Measurements from ENCODE around the gene FAM20C. TPM values are rescaled to one million over a fixed set of nuclear protein-coding genes. Genes with fewer than 3 reads are reported as not detected.
"Not testable (repeated sequence)": the region's sequence is repeated elsewhere in the genome, so short reads cannot be mapped to it uniquely, and the experiment has no call there.

Gene FAM20C
- total RNA-seq, 2 donors from 2014 or later: 18.5 to 18.9 TPM

DNA sequence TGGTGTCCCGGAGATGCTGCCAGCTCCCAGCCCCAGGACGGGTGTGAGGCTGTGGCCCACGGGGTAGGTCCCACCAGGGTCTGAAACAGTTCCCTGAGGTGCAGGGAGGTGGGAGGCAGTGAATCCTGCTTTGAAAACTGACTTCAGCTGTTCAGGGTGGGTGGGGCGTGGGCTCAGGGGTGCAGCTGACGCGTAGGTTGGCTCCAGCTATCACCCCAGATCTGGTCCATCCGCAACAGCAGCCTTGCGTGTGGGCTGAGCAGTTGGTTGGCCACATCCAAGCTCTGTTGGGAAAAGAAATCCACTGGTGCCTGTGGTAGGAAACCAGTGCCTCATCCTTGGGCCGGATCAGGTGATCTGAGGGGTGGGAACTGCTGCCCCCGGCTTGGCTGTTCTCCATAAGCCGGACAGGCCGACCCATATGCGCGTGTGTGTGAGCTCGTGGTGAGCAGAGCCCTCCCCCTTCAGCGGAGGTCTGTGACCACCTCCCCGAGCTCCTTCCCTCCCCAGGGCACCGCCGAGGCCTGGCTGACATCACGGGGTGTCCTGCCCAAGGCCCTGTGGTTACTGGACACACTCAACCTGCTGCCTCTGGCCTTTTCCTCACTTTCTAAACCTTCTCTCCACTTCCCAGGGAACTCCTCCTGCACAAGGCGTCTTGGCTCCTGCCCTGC is 15.4 kb upstream of the FAM20C start:
- TF ChIP-seq, protein P1, sequence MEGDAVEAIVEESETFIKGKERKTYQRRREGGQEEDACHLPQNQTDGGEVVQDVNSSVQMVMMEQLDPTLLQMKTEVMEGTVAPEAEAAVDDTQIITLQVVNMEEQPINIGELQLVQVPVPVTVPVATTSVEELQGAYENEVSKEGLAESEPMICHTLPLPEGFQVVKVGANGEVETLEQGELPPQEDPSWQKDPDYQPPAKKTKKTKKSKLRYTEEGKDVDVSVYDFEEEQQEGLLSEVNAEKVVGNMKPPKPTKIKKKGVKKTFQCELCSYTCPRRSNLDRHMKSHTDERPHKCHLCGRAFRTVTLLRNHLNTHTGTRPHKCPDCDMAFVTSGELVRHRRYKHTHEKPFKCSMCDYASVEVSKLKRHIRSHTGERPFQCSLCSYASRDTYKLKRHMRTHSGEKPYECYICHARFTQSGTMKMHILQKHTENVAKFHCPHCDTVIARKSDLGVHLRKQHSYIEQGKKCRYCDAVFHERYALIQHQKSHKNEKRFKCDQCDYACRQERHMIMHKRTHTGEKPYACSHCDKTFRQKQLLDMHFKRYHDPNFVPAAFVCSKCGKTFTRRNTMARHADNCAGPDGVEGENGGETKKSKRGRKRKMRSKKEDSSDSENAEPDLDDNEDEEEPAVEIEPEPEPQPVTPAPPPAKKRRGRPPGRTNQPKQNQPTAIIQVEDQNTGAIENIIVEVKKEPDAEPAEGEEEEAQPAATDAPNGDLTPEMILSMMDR (IDR thresholded peaks at IDR 0.05): no peak
- Histone ChIP-seq H3K4me1 (no peaks in the 10 kb centered on the region), H3K4me3 (no peak overlapping the region), H3K9me3 (no peaks in the 10 kb centered on the region), H3K36me3 (no peaks in the 10 kb centered on the region), H3K27me3 (no peaks in the 10 kb centered on the region), H3K9ac (ENCODE audit: low read depth in 2 of 2, low read length in 2 of 2) (no peak overlapping the region), H3K27ac (no peak overlapping the region)
- peak; percentile 10 for DNase-seq
- intact Hi-C loops (cut with DNase I): no loop called here

DNA sequence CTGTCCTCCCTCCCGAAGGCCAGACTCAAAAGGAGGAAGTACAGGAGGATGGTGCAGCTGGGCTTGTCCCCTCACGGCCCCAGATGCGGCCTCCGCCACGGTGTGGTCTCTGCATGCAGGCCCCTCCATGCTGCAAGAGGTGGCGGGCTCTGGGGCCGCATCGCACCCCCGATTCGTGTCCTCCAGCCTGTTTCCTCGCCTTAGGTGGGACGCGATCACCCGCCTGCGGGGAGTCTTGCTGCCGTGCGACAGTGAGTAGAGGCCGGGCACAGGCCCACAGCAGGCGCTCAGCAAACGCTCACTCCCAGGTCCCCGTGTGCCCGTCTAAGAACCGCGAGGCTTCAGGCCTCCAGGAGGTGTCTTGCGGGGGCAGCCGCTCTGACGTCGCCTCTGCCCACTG is 13.9 kb upstream of the FAM20C start:
- intact Hi-C loops (cut with DNase I): no loop called here
- Histone ChIP-seq H3K27me3 (no peaks in the 10 kb centered on the region), H3K9me3 (no peaks in the 10 kb centered on the region), H3K36me3 (no peaks in the 10 kb centered on the region), H3K4me3 (no peak overlapping the region), H3K27ac (no peak overlapping the region), H3K9ac (ENCODE audit: low read depth in 2 of 2, low read length in 2 of 2) (no peak overlapping the region), H3K4me1 (no peaks in the 10 kb centered on the region)
- TF ChIP-seq, protein P1 (IDR thresholded peaks at IDR 0.05): no peak
- DNase-seq: no peak

DNA sequence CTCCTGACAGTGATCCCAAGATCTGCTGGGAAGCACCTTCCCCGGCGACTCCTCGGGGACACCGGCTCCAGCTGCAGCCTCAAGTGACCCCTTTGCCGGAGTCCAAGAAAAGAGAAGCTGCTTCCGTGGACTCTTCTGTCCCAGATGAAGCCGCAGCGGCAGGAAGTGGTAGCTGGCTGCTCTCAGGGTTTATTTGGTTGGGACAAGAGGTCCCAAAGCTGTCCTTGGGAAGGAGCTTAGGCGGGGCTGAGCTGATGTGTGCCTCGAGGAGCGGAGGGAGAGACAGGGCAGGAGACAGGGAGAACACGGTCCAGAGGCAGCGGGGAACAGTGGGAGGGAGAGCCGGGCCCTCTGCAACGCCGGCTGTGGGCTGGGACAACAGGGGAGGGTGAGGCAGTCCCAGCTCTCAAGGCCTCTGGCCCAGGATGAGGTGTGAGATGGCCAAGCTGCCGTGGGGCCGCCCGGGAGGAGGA is 13.1 kb upstream of the FAM20C start:
- H3K27me3 ChIP-seq: no peaks in the 10 kb centered on the region
- no peak overlapping the region for H3K4me3 ChIP-seq
- TF ChIP-seq, protein P1 (IDR thresholded peaks at IDR 0.05): no peak
- intact Hi-C loops (cut with DNase I): no loop called here
- peak; percentile 19 for DNase-seq
- no peaks in the 10 kb centered on the region for H3K36me3 ChIP-seq
- H3K9ac ChIP-seq (ENCODE audit: low read depth in 2 of 2, low read length in 2 of 2): no peak overlapping the region
- no peaks in the 10 kb centered on the region for H3K4me1 ChIP-seq
- no peaks in the 10 kb centered on the region for H3K9me3 ChIP-seq
- peak overlapping the region; percentile 18 for H3K27ac ChIP-seq

DNA sequence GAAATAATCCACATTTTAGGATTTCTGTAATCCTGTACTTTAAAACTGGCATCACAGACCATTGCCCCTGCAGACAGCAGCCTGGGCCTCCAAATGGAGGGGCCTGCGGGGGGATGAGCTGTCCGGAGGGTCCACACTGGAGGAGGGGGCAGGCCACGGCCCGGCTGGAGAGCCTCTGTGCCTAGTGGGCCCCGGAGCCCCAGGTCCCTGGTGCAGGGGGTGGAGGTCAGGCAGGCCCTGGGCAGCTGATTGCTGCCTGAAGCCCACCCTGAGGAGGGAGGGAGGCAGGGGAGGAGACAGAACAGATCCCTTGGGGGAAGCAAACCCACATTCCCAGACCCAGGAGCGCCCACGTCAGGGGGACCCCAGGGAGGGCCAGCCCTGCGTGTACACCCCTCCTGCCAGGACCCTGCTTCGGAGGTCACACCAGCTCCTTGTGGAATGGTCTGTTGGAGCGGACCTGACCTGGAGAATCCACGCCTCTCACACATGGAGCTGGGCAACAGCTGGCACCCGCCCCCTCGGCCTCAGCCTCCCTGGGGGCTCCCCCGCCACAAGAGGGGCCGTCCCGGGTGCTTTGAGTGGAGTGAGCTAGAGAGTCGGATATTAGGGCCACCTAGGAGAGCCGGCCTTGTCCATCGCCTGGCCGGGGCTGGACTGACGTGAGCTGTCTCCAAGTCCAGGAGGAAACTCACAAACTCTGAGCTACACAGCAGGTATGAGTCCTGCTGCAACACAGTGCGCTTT is 12.2 kb upstream of the FAM20C start:
- Histone ChIP-seq H3K27ac (no peak overlapping the region), H3K4me1 (no peaks in the 10 kb centered on the region), H3K9ac (ENCODE audit: low read depth in 2 of 2, low read length in 2 of 2) (peak overlapping the region in 1 of 2 donors; percentile 24), H3K9me3 (no peaks in the 10 kb centered on the region), H3K36me3 (no peaks in the 10 kb centered on the region), H3K4me3 (no peak overlapping the region), H3K27me3 (no peaks in the 10 kb centered on the region)
- DNase-seq: peak; percentile 13
- intact Hi-C loops (cut with DNase I): no loop called here
- TF ChIP-seq, protein P1 (IDR thresholded peaks at IDR 0.05): no peak

DNA sequence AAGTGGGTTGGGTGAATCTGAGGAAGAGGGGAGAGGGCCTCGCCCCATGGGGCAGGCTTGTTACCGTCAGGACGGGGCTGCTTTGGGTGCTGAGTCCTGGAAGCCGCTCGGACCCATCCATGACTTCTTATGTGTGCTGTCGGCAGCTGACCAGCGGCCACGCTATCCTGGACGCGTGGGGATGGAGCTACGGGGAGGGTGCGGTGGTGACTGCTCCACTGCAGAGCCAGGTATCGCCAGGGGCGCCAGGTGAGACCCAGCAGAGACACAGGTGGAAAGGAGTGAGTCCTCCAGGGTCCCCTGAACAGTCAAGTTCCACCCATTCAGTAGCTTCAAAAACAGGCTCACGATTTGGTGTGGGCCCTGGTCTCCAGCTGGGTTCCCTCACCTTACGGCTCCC is 10.6 kb upstream of the FAM20C start:
- TF ChIP-seq, protein P1 (IDR thresholded peaks at IDR 0.05): no peak
- intact Hi-C loops (cut with DNase I): no loop called here
- Histone ChIP-seq H3K4me1 (no peaks in the 10 kb centered on the region), H3K9ac (ENCODE audit: low read depth in 2 of 2, low read length in 2 of 2) (no peak overlapping the region), H3K27me3 (no peaks in the 10 kb centered on the region), H3K27ac (no peak overlapping the region), H3K4me3 (no peak overlapping the region), H3K36me3 (no peaks in the 10 kb centered on the region), H3K9me3 (no peaks in the 10 kb centered on the region)
- no peak for DNase-seq

DNA sequence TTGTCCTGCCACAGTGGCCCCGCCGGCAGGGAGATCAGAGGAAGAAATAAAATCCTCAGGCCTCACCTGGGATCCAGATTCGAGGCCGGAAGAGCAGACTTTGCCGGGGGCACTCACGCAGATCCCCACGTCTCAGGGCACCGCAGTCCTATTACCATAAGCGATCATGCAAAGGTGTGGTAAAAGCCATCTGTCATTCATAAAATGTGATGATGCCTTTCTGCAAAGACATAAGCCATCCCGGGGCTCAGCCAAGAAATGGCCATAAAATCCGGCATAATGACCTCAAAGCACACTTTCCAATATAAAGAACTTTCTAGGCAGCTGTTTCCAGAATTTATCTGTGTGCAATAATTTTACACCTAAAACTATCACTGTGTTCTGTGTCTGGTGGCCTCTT is 9.9 kb upstream of the FAM20C start:
- DNase-seq; H3K27me3 ChIP-seq; H3K9ac ChIP-seq (ENCODE audit: low read depth in 2 of 2, low read length in 2 of 2); intact Hi-C loops (cut with DNase I); H3K9me3 ChIP-seq; H3K27ac ChIP-seq; H3K36me3 ChIP-seq; H3K4me3 ChIP-seq; H3K4me1 ChIP-seq: not testable (repeated sequence)
